HG03558 (cell line): ENCODE results near the gene FAM53B.

Experiments
- ATAC-seq: cut with Tn5 transposase; IDR thresholded peaks from one replicate; pipeline ENCODE4 v1.9.1; 2021; ENCODE audit warnings: moderate number of reproducible peaks; ENCODE audit not compliant: unreplicated experiment; ENCODE audit errors: extremely low read depth

Gene FAM53B

GRCh38 chr10:124603376-124604213, 140.6 kb downstream of the FAM53B start:
- ATAC-seq, result no peak

DNA sequence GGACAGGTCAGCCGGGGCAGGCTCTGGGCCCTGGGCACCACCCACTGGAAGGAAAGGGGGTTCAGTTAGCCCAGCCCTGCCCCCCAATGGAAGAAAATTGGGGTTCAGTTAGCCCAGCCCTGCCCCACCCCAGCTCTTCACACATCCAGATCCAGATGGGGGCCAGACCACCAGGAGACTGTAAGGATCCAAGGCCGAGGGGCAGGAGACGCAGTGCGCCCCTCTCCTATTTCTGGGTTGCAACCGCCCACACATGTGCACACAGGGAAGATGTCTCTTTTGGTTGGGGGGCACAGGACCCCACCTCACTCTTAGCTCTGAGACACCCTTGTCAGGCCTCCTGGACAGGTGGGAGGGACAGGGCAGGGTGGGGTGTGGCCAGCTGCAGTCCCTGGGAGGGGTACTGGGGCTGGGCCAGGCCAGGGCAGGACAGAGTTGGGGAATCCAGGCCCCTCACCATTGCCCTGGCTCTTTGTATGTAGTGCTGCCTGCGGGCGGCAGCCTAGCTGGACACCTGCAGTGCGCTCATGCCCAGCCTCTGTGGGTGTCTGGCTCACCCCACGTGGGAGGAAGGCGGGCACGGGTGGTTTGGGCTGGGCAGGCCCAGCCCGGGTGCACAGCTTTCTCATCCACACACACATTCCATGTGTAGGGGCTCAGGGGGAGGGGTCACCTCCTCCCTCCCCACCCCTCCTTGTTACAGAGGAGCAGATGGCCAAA, 141.4 kb downstream of the FAM53B start:
- no peak for ATAC-seq

DNA sequence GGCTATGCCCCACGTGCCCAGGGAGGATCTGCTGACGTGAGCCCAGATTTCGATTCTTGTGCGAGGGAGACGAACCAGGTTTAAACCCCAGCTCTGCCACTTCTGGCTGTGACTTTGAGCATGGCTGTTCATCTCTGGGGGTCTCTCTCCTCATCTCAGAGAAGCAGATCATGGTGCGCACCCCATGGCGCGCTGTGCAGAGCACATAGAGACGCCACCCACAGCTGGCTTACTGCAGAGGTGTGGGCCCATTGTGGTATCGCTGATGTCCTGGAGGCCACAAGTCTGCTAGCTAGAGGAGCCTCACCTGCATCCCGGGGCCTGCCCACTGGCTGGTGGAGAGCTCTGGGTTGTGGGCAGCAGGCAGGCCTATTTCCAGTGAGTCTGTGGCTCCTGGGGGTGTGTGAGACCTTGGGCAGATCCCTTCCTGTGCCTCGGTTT, 142.0 kb downstream of the FAM53B start:
- ATAC-seq, result no peak

GRCh38 chr10:124601431-124602120, 142.6 kb downstream of the FAM53B start:
- ATAC-seq, result no peak

DNA sequence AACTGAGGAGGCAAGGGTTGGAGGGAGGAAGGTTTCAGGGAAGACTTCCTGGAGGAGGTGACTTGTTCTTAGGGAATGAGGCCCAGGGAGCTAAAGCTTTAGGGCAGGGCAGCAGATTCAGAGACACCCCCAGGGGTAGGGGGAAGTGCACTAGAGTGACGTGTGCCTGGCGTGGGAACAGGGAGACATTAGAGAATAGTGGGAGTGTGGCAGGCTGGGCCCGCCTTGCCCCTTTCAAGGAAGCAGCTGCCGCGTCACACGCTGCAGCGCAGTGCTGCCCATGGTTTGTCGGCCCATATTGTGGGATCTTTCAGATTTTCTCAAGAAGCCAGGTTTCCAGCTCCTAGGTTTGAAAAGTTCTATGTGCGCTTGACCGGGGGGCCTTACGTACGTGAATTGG, 143.2 kb downstream of the FAM53B start:
- no peak for ATAC-seq

DNA sequence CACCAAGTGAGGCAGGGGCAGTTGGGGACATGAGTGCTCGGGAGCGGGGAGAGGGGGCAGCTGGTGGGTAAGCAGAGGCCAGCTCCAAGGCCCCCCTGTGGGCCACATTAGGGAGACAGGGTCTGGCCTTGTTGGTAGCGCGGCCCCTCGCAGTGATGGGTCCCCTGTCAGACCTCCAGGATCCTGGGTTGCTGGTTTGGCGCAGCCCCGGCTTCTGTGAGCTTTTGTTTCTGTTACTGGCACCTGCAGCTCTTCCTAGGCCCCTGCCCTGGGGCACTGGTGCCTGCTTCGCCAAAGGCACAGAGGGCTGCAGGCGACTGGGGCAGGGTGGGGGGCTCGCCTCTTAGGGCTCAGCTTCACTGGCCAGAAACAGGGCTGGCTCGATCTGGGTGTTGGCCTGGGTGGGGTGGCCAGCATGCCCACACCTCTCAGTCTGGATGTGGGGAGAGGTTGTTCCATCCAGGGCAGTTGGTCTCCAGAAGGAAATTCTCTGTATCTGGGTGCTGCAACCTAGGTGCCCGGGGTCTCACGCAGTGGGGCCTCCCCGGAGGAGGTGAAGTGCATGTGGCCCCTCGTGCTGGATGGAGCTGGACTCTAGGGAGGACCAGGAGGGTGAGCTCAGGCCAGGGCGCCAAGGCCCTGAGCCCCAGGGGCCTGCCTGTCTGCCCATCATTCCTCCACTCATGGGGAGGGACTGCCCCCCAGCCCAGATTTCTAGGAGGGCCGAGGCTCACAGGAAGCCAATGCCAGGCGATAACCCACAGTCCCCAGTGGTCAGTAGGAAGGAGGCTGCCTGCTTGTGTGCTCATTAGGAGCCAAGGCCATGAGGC, 143.9 kb downstream of the FAM53B start:
- ATAC-seq, result no peak

- ATAC-seq, result no peak
These were observed 144.6 kb downstream of the FAM53B start for GRCh38 chr10:124599588-124600050.

DNA sequence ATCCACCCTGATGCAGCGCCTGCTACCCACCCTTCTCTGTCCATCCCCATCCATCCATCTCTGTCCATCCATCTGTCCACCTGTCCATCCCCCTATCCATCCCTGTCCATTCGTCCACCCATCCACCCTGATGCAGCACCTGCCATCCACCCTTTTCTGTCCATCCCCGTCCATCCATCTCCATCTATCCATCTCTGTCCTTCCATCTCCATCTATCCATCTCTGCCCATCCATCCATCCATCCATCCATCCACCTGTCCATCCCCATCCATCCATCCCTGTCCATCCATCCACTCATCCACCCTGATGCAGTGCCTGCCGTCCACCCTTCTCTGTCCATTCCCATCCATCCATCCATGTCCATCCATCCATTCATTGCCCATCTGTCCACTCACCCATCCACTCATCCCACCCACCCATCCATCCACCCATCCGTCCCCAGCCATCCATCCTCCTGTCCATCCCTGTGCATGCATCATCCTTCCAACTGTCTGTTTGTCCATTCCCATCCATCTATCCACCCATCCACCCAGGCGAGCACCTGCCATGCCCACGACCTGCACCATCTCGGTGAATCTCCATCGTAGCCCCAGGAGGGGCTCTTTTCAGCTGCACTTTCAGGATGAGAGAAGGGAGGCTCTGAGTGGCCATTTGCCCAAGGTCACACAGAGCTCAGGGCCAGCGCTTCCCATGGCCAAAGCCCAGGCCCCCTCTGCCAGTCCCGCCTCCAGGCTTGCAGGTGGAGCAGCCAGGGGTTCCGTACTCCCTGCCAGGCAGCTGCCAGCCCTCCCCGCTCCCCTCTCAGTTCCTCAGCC, 145.2 kb downstream of the FAM53B start:
- no peak for ATAC-seq

DNA sequence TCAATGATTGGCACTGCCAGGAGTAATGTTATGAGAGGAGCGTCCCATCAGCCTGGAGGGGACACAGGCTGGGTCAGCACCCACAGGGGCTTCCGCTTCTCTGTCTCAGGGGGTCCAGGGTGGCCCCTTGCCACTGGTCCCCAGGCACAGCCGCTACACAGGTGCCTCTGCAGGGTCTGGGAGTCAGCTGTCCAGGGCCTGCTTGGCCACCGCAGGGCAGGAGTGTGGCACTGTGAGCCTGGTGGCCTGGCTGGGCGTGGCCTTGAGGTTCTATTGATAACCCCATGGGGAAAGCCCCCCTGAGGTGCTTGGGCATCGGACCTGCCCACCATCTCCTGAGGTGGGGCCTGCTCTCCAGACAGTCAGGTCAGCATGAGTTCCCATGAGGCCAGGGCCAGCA, 146.0 kb downstream of the FAM53B start:
- no peak for ATAC-seq

GRCh38 chr10:124597846-124598165, 146.4 kb downstream of the FAM53B start:
- ATAC-seq, result no peak

- ATAC-seq, result no peak
These were observed 147.0 kb downstream of the FAM53B start for GRCh38 chr10:124596962-124597845.

- ATAC-seq, result no peak
These were observed 147.9 kb downstream of the FAM53B start for GRCh38 chr10:124596116-124596785.

GRCh38 chr10:124595143-124595883, 148.9 kb downstream of the FAM53B start:
- no peak for ATAC-seq

- no peak for ATAC-seq
These were observed 149.9 kb downstream of the FAM53B start for GRCh38 chr10:124594240-124594639.

- no peak for ATAC-seq
These were observed 150.7 kb downstream of the FAM53B start for GRCh38 chr10:124593431-124593985.

DNA sequence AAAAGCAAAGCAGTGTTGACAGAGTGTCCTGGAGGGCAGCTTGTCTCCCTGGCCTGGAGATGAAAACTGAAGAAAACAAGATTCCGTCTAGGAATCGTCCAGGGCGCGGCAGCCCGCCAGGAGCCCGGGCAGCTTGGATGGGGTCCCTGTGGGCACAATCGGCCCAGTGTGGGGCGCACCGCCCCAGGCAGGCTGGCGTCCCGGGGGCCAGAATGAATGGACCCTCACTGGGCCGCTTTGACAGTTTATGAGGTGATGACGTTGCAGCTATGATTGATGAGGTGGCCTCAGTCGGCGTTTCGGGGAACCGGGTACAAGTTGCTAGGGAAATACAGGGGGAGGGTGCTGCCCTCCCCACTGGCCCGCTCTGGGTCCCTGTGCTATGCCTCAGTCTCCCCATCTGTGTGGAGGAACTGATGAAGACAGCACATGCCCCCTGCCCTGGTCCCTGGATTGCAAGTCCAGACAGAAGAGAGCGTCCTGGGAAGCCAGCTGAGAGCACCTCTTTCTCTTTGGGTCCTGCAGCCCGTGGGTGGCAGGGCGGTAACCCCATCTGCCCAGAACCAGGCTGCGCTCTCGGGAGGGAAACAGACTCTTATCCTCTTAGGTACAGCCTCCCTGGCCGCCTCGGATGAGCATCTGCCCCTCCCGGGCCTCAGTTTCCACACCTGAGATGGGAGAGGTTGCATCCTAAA, 151.3 kb downstream of the FAM53B start:
- ATAC-seq, result no peak
